Upper lobe of left lung (tissue), 4 donors: ENCODE data around the gene CLSTN1.

ENCODE experiments used
- CTCF ChIP-seq, 6 experiments: fragments of 450-650 bp in 4 of 6; fragments of 200-600 bp in 2 of 6; sonication (generic) in 2 of 6; IDR thresholded peaks; one replicate each; pipeline ENCODE4 v1.5.1; 2016 to 2019; ENCODE audit warnings: antibody characterized with exemption in 6 of 6
- POLR2A ChIP-seq, 4 donors: fragments of 450-650 bp; IDR thresholded peaks; one replicate each; pipeline ENCODE4 v1.5.1; 2016 to 2017; ENCODE audit warnings: antibody characterized with exemption in 4 of 4, mild to moderate bottlenecking in 2 of 4
- POLR2AphosphoS5 ChIP-seq, 2 donors: sonication (generic); formaldehyde crosslinking; IDR thresholded peaks; one replicate each; pipeline ENCODE4 v1.5.1; 2017; ENCODE audit warnings: antibody characterized with exemption in 2 of 2

GRCh38 chr1:9696793-9697192 is 127.0 kb downstream of the CLSTN1 start:
- TF ChIP-seq CTCF (IDR thresholded peaks at IDR 0.05) = no peak
- no peak for TF ChIP-seq POLR2A (IDR thresholded peaks at IDR 0.05)
- no peak for TF ChIP-seq POLR2AphosphoS5 (IDR thresholded peaks at IDR 0.05)
